PC-9 (cell line): ENCODE measurements around the gene RNF126.

Experiments used
- CTCF ChIP-seq: fragments of 200-600 bp; sonication (generic); conservative IDR thresholded peaks from 2 replicates; pipeline ENCODE4 v1.6.1; 2017; ENCODE audit warnings: mixed run types, antibody characterized with exemption, mild to moderate bottlenecking, moderate library complexity
- EZH2 ChIP-seq: fragments of 200-600 bp; sonication (generic); IDR thresholded peaks from 2 replicates; pipeline ENCODE4 v1.8.0; 2017; ENCODE audit warnings: antibody characterized with exemption, low read depth

GRCh38 chr19:676007-676338, 13.0 kb upstream of the RNF126 start:
- TF ChIP-seq CTCF (no peak), EZH2 (no peak)
